Measurements from ENCODE around the gene ARPC1B.

DNA sequence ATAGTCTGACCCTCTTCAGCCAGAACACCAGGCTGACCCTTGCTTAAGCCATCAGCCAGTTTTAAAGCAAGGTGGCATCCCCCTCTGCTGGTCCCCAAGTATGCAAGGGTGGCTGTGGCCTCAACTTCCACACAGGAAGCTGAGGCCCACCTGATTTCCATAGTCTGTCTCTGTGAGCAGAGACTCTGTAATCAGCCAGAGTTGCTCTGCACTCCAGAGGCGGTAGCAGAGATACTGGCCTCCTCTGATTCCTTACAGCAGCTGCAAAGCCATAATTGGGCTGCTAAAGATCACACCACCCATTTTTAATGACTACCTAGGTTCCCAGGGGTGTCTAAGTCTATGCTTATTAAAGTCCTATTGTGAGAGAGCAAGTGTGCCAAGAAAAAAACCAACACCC is 32.0 kb downstream of the ARPC1B start:
- TF ChIP-seq, protein P1, sequence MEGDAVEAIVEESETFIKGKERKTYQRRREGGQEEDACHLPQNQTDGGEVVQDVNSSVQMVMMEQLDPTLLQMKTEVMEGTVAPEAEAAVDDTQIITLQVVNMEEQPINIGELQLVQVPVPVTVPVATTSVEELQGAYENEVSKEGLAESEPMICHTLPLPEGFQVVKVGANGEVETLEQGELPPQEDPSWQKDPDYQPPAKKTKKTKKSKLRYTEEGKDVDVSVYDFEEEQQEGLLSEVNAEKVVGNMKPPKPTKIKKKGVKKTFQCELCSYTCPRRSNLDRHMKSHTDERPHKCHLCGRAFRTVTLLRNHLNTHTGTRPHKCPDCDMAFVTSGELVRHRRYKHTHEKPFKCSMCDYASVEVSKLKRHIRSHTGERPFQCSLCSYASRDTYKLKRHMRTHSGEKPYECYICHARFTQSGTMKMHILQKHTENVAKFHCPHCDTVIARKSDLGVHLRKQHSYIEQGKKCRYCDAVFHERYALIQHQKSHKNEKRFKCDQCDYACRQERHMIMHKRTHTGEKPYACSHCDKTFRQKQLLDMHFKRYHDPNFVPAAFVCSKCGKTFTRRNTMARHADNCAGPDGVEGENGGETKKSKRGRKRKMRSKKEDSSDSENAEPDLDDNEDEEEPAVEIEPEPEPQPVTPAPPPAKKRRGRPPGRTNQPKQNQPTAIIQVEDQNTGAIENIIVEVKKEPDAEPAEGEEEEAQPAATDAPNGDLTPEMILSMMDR (conservative IDR thresholded peaks at IDR 0.05; ENCODE audit: low read depth, low read length), result no peak
- TF ChIP-seq BHLHE40 (IDR thresholded peaks at IDR 0.05; ENCODE audit: low read depth, low read length) (no peak), CHD1 (IDR thresholded peaks at IDR 0.05; ENCODE audit: low read depth, low read length) (no peak), CEBPB (IDR thresholded peaks at IDR 0.05; ENCODE audit: low read depth, low read length) (no peak), RAD21 (IDR thresholded peaks at IDR 0.05; ENCODE audit: low read length) (no peak), RFX5 (IDR thresholded peaks at IDR 0.05; ENCODE audit: low read depth, low read length) (no peak), RCOR1 (IDR thresholded peaks at IDR 0.05; ENCODE audit: insufficient replicate concordance, low read length) (no peak), POLR2A (IDR thresholded peaks at IDR 0.05; ENCODE audit: low read depth, low read length) (no peak), MAZ (IDR thresholded peaks at IDR 0.05; ENCODE audit: borderline replicate concordance, low read depth, low read length) (no peak), MAFK (IDR thresholded peaks at IDR 0.05; ENCODE audit: low read depth, low read length) (no peak), SMC3 (IDR thresholded peaks at IDR 0.05; ENCODE audit: low read depth, low read length) (no peak)
- TF ChIP-seq, protein P2, sequence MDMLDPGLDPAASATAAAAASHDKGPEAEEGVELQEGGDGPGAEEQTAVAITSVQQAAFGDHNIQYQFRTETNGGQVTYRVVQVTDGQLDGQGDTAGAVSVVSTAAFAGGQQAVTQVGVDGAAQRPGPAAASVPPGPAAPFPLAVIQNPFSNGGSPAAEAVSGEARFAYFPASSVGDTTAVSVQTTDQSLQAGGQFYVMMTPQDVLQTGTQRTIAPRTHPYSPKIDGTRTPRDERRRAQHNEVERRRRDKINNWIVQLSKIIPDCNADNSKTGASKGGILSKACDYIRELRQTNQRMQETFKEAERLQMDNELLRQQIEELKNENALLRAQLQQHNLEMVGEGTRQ (IDR thresholded peaks at IDR 0.05; ENCODE audit: low read depth, low read length), result no peak
